GM18909 (cell line): ENCODE results near the gene OSBPL10.
"Not testable (repeated sequence)": the region's sequence is repeated elsewhere in the genome, so short reads cannot be mapped to it uniquely, and the experiment has no call there.

Source experiments
- ATAC-seq: cut with Tn5 transposase; IDR thresholded peaks from one replicate; pipeline ENCODE4 v1.9.1; 2021; ENCODE audit warnings: mild to moderate bottlenecking; ENCODE audit not compliant: unreplicated experiment, poor library complexity

Gene OSBPL10

GRCh38 chr3:31981206-31982181, at the start of gene OSBPL10, which contains the start of gene ZNF860:
Gene OSBPL10 (minus strand): TSS chr3:31981262. CDS start chr3:31981179, 83 bp downstream.
Gene ZNF860 (plus strand): TSS chr3:31981750. CDS start chr3:31989080, 7,330 bp downstream.
- peak; percentile 25 for ATAC-seq

DNA sequence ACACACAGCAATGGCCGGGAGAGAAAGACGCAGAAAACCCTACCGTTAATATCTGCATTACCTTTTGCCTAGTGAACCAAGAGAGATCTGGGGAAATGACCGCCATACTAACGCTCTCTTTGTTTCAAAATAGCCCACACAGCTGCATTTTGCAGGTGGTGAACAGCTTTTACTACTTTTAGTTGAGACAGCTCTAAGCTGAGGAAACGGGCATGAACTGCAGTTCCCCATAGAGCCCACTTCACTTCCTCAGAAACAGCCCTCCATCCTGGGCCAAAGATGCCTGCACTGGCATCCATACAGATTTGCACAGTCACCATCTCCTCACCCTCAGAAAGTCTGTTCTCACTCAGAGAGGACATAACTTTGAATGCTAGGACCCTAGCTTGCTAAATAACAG, 45.5 kb upstream of the OSBPL10 start:
- ATAC-seq = no peak

GRCh38 chr3:32022947-32023346, 41.9 kb upstream of the OSBPL10 start:
- ATAC-seq = no peak

GRCh38 chr3:32021748-32022147, 40.7 kb upstream of the OSBPL10 start:
- ATAC-seq = no peak

DNA sequence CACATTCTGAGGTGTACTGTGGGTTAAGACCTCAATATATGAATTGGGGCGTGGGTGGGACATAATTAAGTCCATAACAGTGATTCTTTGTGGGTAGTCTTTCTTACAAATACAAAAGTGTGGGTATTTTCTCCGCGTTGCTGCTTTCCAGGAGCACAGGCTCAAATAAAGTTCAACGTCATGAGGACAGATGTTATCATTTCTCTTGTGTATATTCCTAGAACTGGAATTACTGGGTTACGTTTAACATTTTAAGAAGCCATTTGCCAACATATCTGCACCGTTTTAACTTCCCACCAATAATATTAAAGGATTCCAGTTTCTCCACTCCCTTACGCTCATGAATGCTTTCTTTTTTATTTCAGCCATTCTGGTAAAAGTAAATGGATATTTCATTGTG, 40.1 kb upstream of the OSBPL10 start:
- no peak for ATAC-seq

DNA sequence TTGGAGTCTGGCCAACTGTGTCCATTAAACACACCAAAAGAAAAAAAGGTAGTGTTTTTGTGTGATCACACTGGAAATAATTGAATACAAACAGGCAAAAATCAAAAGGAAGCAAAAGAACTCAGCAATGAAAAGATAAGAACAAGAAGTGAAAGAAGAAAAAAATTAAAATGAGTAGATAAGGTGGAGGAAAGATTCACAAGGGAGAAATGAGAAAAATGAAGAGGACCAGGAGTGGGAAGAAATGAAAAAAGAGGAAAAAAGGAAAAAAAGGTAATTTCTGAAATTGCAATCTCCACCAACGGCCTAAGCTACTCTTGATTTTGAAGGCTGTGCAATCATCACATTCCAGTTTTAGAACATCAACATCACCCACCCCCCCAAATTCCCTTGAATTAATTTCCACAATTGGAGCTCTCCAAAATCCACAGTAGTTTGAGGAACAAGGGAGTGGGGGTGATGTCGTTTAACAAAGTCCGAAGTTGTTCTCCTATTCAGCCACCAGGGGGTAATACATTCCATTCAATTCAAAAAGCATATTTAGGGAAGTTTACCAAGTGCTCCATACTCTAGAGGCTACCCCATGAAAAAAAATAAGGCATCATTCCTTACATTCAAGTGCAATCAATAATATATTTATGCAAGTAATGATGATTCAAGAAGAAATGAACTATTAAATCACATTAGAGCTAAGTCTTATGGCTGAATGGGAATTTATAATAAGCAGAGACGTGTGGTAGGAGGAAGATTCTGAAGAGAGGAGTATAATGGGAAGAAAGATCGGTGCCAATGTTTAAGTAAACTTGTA, 37.9 kb upstream of the OSBPL10 start:
- no peak for ATAC-seq

DNA sequence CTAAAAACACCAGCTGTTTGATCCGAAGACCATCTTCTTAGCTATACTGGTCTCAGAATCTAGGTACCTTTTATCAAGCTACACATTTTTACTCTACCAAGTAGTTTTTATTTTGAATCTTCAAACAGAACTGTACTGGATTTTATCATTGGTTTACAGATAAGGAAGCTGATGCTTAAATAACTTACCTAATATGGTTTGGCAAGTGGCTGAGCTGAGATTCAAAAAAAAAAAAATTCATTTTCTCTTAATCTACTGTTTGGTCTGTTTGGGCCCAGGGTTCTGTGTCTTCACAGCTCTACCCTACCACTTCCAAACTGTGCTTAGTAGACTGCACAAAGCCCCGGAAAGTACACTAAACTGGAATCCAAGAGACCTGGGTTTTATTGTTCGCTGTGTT, 36.2 kb upstream of the OSBPL10 start:
- ATAC-seq = no peak

GRCh38 chr3:32015638-32016037, 34.6 kb upstream of the OSBPL10 start:
- not testable (repeated sequence) for ATAC-seq

- ATAC-seq = not testable (repeated sequence)
Observed at GRCh38 chr3:32010699-32011098, 29.6 kb upstream of the OSBPL10 start.

- no peak for ATAC-seq
Observed at GRCh38 chr3:32009957-32010356, 28.9 kb upstream of the OSBPL10 start.

GRCh38 chr3:32009101-32009500, 28.0 kb upstream of the OSBPL10 start:
- ATAC-seq = no peak

GRCh38 chr3:32004113-32004765, 23.2 kb upstream of the OSBPL10 start:
- no peak for ATAC-seq

GRCh38 chr3:32003380-32003779, 22.3 kb upstream of the OSBPL10 start:
- ATAC-seq = no peak

GRCh38 chr3:32002561-32003368, 21.7 kb upstream of the OSBPL10 start:
- ATAC-seq = no peak

- no peak for ATAC-seq
Observed at GRCh38 chr3:32000877-32001276, 19.8 kb upstream of the OSBPL10 start.

DNA sequence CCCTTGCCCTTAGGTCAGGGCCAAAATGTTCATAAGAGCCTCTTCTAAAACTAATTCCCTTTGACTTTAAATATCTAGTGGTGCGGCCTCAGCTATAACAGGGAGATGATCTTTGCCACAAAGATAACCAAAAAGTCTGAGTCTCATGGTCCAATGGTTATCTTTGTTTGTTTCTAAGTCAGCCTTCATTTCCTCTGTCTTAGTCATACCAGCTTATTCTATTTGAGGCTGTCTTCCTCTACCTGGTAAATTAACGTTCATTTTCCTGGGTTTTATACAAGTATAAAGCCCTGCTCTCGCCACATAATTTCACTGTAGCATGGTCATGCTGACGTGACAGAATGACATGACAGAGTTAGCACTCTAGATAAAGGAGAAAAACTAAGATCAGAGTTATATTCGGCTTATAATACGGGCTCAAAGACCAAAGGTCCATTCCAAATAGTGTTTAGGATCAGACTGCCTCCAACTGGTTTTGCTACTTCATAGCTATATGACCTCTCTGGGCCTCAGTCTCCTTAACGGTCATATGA, 18.9 kb upstream of the OSBPL10 start:
- no peak for ATAC-seq

DNA sequence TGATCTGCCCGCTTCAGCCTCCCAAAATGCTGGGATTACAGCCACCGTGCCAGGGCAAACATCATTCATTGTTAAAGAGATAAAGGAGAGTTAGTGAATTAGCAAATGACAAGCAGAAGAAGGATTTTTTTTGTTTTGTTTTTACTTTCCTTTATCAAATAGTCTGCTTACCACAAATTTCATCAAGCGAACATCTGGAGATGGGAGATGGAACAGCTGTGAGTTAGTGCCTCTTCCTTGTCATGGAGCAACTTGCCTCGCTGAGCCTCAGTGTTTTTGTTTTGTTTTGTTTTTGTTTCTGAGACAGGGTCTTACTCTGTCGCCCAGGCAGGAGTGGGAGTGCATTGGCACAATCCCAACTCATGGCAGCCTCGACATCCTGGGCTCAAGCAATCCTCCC, 16.4 kb upstream of the OSBPL10 start:
- ATAC-seq = no peak

DNA sequence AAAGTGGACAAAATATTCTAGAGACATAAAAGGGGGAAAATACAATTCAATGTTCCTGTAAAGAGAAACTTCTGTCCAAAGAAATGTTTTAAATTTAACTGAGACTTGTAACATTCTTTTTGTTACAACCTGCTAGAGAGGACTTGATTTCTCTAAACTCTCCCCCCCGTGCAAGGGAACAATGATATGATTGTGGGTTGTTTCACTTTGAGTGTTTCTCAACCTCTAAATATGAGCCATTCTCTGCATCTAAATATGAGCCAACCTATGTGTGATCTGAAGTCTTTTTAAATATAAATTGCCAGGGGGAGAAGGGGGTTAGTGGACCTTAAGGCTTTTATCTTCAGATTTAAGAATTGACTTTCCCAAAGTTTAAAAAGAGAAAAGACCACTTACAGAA, 15.1 kb upstream of the OSBPL10 start:
- ATAC-seq = no peak

GRCh38 chr3:31995026-31995425, 14.0 kb upstream of the OSBPL10 start:
- not testable (repeated sequence) for ATAC-seq
